Left forelimb (tissue), 1 donor: Measurements from ENCODE around the gene LGALS9.
"Not testable (repeated sequence)": the region's sequence is repeated elsewhere in the genome, so short reads cannot be mapped to it uniquely, and the experiment has no call there.

ENCODE experiments used
- DNase-seq: peaks from one replicate; pipeline ENCODE4 v3.0.0-alpha.2; 2018; ENCODE audit warnings: low spot score

LGALS9 gene

GRCh38 chr17:27690882-27691281 lies 59.9 kb downstream of the LGALS9 start:
- no peak for DNase-seq

- not testable (repeated sequence) for DNase-seq
Observed at GRCh38 chr17:27695254-27695814, 64.3 kb downstream of the LGALS9 start.
